H1 (cell line): ENCODE results near the gene CEP89. TPM values are rescaled to one million over a fixed set of nuclear protein-coding genes. Genes with fewer than 3 reads are reported as not detected.

Source experiments
- ATF3 ChIP-seq: IDR thresholded peaks from 2 replicates; pipeline ENCODE4 v1.6.1; 2011; ENCODE audit warnings: low read depth, mild to moderate bottlenecking, low read length; ENCODE audit not compliant: insufficient read depth
- CHD7 ChIP-seq: fragments of 300-600 bp; sonication (generic); IDR thresholded peaks from 2 replicates; pipeline ENCODE4 v1.7.1; 2012; ENCODE audit warnings: low read length, moderate library complexity, mild to moderate bottlenecking, inconsistent platforms; ENCODE audit not compliant: insufficient replicate concordance
- CREB1 ChIP-seq: IDR thresholded peaks from 2 replicates; pipeline ENCODE4 v1.6.1; 2012; ENCODE audit warnings: inconsistent platforms
- E2F6 ChIP-seq: IDR thresholded peaks from 2 replicates; pipeline ENCODE4 v1.6.1; 2012; ENCODE audit warnings: inconsistent platforms
- HDAC2 ChIP-seq, 2 experiments: fragments of 300-600 bp in 1 of 2; sonication (generic) in 1 of 2; IDR thresholded peaks; 2 replicates each; pipeline ENCODE4 v1.6.1; 2011 to 2012; ENCODE audit warnings: low read depth in 2 of 2, low read length in 2 of 2, mild to moderate bottlenecking in 2 of 2, moderate library complexity in 2 of 2, borderline replicate concordance in 1 of 2, inconsistent platforms in 1 of 2
- TBP ChIP-seq: IDR thresholded peaks from 2 replicates; pipeline ENCODE4 v1.6.1; 2011; ENCODE audit warnings: low read depth, low read length, improper control_type of control experiment
- polyA plus RNA-seq, 7 experiments: library from polyadenylated mRNA; depleted of rRNA in 3 of 7; stranded (reverse) in 5 of 7; unstranded in 2 of 7; fragments of >200 nt in 5 of 7; fragments of 200-250 nt in 2 of 7; gene quantifications; 1 replicate in 5 of 7; 2 replicates in 1 of 7; 4 replicates in 1 of 7; pipeline versions ENCODE4 v1.2.1 to v1.2.3, GENCODE V29; 2011 to 2013; ENCODE audit warnings: missing spikeins in 2 of 7, mixed read lengths in 2 of 7
- total RNA-seq: library from RNA; stranded (reverse); fragmentation: NEBNext Ultra II Directional; extraction: Animal tissue kit (Norgen Biotek cat#: 25700); gene quantifications from 2 replicates; pipeline ENCODE4 v1.2.1, GENCODE V29; 2021

CEP89 gene
- total and polyA plus RNA-seq, 2 of the 8 experiments (the other 6 are each of a cell fraction or from before 2014, with no cell fraction given), result 23.0 to 23.6 TPM

- TF ChIP-seq CHD7 (no peak), CREB1 (peak; percentile 70), HDAC2 (IDR thresholded peaks at IDR 0.05; ENCODE audit: borderline replicate concordance in 1 of 2, low read depth in 2 of 2, low read length in 2 of 2) (no peak), TBP (peak; percentile 38; the same call in 1 of the 2 replicates), E2F6 (0 out of 2 replicates have a peak, but pooled peaks have one; percentile 28), ATF3 (no peak)
These were observed at the start of gene CEP89, which contains the start of gene FAAP24 (continued) for GRCh38 chr19:32971715-32972540.
